NCI-H524 treated with DMSO at 0.1 percent for 48 hours (cell line): ENCODE measurements around the gene HMSD.

Experiments used
- DNase-seq: peaks from one replicate; lab custom pipeline; 2025; lab: John Stamatoyannopoulos, UW

Gene HMSD

DNA sequence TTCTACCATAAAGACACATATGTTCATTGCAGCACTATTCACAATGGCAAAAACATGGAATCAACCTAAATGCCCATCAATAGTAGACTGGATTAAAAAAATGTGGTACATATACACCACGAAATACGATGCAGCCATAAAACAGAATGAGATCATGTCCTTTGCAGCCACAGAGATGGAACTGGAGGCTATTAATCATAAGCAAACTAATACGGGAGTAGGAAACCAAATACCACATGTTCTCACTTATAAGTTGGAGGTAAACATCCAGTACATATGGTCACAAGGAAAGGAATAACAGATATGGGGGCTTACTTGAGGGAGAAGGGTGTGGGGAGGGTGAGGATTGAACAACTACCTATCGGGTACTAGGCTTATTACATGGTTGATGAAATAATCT lies 7.7 kb downstream of the HMSD start:
- no peak for DNase-seq

DNA sequence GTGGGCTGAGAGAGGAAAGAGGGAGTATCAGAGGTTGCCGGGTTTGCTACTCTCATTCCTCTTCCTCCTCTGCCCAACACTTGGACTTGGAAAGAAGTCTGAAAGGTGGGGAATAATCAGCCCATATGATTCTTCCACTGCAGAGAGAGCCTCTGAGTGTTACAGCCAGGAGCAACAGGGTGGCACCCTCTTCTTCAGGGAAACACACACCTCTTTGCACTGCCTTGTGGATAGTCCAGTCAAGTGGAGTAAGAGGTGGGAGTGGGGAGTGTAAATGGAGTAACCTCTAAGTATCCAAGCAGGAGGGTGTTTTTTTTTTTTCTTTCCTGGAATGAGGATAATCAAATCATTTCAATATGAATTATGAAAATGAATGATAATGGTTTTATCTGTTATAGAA lies 11.8 kb downstream of the HMSD start:
- no peak for DNase-seq

DNA sequence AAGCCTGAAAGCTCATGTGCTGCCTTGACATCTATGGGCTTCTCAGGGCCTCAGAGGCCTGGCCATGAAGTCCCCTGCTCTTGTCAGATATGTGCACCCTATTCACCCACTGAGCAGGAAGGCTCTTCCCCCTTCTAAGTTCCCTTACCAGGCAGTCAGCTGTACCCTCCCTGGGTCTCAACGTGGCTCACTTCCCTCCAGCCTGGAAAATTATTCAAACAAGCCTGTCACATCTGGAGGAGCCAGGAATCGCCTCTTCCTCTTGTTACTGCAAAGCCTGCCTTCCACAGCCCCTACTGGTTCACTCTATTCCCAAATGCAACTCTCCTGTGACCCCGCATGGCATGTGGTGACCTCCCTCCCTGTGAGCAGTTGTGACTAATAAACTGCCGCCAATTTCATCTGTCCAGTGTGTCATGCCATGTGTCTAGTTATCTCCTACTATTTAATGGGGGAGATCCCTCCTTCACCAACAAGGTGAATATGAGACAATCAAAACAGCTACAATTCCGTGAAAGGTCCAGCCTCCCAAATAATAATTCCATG lies 12.4 kb downstream of the HMSD start:
- DNase-seq: no peak

DNA sequence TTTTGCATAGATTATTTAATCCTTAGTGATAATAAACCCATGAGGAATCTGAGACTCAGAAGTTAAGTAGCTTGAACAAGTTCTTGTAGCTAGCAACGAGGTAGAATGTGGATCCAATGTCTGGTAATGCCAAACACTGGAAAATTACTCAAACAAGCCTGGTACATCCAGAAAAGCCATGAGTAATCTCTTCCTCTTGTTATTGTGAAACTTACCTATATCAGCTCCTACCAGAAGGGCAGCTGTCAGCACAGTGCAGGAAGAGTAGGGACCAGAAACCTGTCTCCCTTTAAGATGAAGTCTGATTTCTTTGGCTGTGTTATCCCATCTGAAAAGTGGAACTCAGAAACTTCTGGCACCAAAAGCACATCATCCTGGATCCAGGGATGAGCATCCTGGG lies 13.0 kb downstream of the HMSD start:
- no peak for DNase-seq

DNA sequence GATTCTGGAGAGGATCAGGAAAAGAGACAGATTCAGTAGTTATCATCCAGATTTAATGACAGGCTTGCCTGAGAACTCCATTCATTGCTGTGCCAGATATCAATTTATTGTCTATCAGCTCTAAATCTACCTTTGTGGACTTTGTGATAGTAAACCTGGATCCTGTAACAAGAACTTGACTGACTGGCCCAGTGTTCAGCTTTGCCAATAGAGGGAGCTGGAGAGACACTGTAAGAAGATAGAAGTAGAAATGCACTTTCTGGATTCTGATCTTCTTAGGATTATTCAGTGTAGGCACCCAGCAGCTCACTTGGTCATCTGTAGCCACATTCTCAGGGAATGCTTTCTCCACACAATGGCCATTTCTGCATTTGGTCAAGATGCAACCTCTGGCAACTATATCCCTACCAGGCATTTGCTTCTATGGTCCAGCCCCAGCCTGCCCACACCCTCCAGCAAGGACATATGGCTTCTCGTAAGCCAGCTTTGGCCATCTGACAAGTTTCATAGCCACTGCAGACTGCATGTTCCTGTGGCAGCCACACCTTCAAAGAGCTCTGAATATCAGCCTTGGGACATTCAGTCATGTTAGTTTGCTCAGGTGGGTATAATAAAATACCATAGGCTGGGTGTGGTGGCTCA lies 14.6 kb downstream of the HMSD start:
- DNase-seq: no peak

DNA sequence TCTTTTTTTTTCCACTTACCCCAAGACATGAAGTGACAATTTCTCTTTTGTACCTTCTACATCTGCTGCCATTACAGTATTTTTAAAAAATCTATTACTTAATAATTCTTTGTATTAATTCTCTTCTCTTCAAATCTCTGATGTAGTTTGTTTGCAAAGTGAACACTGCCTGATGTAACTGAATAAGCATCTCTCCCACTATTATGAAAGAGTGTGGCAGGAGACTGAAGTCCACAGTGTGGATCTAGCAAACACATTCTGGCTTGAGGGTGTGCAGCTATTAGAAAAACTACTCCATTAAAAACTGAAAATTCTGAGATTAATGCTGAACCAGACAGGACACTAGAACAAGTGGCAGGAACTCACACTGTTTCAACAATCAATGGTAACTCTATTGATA lies 15.8 kb downstream of the HMSD start:
- DNase-seq: no peak

DNA sequence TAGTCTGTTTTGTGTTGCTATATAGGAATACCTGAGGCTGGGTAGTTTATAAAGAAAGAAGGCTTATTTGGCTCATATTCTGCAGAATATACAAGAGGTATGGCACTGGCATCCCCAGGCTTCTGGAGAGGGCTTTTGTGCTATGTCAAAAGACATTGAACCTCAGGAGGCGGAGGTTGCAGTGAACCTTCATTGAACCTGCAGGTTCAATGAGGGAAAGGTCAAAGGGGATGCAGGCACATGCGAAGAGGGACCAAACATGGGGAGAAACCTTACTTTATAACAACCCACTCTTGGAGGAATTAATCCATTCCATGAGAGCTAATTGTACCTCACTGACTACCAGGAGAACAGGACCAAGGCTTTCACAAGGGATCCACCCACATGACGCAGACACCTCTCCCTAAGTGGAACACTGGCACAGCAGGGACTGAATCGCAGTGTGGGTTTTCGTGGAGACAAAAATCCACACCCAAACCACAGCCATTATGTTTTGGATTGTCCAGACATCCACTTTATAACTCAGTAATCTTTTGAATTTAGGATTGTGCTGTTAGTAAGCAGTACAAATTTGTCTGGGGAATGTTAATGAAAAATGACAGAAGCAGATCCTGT lies 16.7 kb downstream of the HMSD start:
- DNase-seq: no peak

DNA sequence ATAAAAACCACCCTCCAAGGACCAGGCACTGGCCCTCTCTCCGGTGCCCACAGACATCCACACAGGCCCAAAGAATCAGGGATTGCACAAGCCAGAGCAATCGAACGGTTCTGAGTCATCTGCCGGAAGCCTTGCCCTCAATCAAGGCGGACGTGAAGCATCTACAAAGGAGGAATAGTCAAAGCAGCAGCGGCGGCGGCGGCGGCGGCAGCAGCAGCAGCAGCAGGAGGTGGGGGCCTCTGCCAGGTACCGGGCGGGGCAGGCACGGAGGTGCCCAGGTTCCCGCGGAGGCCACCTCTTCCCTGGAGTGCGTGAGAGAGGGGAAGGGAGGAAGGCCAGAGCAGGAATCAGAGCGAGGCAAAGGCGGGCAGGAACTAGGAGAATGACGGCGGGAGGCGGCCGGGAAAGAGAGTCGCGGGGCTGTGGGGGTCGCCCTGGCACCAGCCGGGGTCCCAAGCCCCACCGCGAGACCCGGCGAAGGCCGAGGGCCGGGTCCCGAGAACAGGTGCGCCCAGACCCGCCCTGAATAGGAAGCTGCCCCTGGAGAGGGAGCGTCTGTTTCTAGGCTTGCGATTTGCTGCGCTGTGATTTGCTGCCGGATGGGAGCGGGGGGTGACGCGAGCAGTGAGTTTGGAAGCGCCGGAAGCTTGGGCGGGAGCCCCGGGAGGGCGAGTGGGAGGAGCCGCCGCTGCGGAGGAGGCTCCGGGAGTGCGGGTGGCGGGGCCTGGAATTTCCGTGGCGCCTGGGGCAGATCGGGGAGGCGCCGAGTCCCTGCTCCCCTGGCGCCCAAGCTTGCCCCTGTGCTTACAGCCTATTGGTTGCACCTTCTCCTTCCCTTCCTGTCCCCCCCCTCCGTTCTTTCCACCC lies 21.1 kb downstream of the HMSD start, which contains the start of gene SERPINB8:
Gene SERPINB8 (plus strand): TSS at position 140 of the 867 bp plus-strand sequence. CDS start 8,228 bp downstream, outside the sequence.
- peak; percentile 74 for DNase-seq

DNA sequence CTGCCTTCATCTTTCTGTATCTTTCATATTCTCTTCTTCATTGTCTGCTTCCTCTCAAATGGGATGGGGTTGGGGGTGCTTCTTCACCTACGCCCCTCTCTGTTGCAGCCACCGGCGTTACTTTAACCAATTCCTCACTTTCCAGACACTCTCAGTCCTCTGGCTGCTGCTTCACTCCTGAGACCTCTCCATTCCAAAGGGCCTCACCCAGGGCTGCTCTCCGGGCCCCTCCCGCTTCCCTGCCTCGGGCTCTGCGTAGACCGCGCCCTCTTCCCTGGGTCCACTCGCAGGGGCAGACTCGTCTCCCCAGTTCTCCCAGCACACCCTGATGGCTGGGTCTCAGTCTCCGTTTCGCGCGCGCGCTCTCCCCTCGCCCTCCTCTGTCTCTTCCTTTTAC lies 21.7 kb downstream of the HMSD start:
- DNase-seq: no peak

DNA sequence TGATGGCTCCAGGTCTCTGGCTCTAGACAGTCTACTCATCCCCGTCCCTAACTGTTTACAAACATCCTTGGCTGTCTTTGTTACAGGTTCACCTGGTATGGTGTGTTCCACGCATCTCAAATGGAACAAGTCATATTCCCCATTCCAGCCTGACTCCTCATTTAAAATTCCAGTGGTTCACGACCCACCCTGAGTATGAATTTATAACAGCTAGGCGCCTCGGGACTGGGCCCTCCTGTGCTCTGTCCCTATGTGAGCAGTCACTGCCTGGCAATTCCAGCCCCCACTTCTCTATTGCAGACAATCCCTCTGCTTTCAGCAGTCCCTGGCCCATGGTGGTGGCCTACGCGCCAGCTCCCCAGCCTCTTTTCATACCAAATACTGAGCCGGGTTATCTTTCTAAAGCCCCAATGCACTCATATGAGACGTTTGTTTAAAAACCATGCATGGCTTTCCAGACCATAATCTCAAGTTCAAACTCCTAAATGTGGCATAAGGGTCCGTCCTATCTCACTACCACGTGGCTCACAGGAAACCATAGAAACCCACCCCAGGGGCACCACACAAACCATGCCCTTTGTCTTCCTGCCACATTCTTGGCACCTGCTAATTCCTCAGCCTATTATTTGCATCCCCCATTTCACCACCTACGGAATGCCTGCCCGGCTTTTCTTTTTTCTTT lies 22.4 kb downstream of the HMSD start:
- DNase-seq: no peak

DNA sequence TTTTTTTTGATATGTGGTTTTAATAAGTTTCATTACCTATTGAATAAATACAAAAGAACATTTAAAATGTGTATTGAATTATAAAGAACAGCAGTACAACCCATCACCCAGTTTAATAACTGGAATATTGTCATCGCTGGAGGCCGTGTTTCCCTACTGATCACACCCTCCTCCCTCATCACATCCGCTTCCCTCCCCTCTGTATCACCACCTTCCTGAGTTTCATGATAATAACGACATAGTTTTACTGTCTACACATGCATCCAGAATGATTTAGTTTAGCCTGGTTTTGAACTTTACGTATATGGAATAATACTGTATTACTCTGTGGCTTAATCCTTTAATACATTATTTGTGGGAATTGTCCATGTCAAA lies 22.9 kb downstream of the HMSD start:
- no peak for DNase-seq

DNA sequence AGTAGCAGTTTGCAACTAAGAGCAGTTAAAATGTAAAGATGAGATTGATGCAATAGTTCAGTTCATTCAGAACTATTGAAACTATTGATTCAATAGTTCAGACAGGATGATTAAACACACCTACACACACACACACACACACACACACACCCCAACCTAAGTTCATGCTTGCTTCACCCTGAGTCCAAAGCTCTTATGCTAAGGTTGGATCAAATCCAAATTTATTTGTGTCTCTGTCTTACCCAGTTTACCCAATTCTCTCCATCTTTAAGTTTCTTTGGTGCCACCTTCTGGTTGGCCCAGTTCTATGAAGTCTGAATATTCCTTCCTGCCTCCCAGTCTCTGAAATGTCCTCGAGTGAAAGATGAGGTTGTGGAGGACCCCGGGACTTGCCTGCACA lies 25.9 kb downstream of the HMSD start:
- DNase-seq: peak; percentile 8

DNA sequence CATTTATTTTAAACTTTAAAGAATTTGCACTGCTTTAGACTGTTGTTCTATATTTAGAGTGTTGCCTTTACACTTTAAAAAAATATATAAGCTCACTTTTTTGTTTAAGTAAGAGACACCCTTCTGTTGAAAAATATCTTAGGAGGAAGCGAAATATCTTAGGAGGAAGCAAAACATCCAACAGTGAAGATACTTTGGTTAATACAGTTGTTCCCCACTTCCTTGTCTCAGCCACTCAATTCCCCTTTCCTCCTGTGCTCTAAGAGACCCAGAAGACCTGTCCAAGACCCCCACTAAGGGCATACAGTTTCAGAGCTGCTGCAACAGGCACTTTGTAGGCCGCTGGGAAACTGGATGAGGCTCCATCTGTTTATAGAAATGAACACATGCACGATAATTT lies 26.5 kb downstream of the HMSD start:
- no peak for DNase-seq

DNA sequence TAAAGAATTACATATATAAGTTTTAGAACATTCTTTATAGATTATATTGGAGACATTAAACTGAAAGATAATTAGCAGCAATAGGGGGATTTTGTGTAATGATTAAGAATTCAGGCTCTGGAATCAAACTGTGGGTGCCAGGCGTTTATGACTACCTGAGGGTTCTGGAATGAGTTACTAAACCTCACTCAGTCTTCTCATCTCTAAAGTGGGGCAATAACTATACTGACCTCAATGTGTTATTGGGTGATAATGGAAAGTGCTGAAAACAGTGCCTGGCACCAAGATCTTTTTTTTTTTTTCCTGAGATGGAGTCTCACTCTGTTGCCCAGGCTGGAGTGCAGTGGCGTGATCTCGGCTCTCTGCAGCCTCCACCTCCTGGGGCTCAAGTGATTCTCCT lies 27.9 kb downstream of the HMSD start:
- no peak for DNase-seq

DNA sequence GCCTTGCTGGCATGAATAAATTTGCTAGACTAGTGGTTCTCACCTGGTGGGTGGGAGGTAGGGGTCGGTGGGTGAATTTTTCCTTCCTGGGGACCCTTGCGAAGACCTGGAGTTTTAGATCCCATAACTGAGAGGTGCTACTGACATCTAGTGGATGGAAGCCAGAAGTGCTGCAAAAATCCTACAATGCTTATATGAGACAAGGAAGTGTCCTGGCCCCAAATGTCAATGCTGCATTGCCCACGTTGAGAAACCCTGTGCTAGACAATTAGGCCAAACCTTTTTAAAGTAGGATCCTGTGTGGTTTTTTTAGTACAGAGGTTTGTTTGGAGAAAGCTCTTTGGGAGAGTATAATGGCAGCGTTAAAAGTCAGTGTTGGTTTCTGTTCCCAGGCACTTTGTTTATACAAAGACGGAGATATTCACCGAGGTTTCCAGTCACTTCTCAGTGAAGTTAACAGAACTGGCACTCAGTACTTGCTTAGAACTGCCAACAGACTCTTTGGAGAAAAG lies 30.4 kb downstream of the HMSD start:
- no peak for DNase-seq

DNA sequence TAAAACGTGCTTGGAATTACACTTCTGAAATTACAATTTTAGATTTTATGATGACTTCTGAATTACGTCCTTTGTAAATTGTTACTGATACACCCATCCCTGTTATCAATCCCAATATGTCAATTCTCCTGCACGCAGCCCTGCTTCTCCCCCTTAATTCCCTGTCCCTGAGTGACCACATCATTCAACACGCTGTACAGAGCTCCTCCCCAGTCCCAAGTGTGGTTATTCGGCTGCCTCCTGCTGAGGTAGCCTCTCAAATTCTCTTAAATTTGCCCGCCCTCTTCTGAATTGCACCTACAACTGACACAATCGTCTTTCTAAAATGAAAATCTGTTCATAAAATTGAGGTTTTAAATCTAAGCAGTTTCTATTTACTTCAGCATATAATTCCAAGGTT lies 30.9 kb downstream of the HMSD start:
- no peak for DNase-seq

DNA sequence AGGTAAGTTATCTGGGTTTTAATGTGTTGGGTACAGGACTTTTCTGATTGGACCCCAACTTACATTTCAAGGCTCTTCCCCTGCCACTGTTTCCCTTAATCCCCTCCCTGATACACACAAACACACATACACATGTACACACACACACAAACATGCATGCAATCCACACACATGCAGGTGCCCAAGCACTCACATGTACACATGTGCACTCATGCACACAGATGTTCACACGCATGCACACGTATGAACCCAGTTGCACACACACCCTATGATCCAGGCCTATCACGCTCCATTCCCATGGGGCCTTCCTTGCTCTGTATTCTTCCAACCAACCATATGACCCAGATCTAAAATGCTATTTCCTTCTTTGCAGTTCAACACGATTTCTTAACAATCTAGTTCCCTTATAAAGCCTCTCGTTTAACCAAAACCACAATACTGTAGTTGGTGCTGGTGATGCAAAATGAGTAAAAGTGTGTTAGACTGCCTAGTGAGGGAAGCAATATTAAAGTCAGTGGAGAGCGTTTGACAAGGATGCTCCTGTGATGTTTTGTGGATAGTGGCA lies 31.9 kb downstream of the HMSD start:
- no peak for DNase-seq

DNA sequence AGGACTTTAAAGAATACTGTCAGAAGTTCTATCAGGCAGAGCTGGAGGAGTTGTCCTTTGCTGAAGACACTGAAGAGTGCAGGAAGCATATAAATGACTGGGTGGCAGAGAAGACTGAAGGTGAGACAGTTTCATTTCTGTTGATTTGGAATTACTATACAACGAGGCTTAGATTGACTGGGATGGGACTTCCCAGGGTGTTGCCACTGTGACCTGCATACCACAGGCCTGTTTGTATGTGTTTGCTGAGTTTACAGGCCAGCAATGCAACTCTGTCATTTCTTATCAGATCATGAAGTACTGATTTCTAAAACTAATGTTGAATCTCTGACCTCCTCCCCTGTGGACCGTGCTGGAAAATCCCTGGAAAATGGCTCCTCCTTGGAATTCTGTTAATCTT lies 32.6 kb downstream of the HMSD start:
- no peak for DNase-seq

DNA sequence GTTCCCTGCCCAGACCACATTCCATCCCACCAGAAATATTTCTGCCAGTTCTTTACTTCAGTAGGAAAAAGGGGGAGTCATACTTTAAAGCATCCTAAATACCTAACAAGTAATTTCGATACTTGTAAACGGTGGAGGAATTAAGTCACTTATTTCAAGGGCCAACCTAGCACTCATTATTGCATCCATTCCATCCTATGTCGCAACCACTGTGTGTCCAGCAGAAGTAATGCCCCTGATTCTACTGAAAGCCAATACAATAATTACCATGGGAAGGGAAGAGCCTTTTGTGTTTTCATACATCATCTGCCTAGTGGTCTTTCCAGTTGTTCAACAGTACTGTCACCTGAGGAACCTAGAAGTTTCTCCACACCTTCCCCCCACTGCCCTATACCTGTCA lies 33.3 kb downstream of the HMSD start:
- DNase-seq: no peak

DNA sequence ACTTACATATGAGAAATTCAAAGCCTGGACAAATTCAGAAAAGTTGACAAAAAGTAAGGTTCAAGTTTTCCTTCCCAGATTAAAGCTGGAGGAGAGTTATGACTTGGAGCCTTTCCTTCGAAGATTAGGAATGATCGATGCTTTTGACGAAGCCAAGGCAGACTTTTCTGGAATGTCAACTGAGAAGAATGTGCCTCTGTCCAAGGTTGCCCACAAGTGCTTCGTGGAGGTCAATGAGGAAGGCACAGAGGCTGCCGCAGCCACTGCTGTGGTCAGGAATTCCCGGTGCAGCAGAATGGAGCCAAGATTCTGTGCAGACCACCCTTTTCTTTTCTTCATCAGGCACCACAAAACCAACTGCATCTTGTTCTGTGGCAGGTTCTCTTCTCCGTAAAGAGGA lies 37.8 kb downstream of the HMSD start:
- no peak for DNase-seq

DNA sequence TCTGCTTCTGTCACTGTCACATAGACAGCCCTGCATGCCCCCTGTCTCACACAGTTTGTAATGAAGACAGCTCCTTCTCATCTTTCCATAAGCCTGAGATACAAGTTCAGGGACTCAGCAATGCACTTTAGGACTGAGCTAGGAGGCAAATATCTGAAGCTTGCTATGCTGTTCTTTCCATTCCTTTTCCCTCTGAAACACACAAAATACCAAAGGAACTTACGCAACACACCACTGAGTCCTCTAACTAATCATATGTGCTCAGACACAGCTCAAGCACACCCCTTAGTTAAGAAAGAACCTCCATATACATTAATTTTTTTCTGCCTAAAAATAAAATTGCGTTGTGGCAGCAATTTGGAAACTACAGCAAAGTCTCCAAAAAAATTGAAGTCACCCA lies 38.6 kb downstream of the HMSD start:
- no peak for DNase-seq

DNA sequence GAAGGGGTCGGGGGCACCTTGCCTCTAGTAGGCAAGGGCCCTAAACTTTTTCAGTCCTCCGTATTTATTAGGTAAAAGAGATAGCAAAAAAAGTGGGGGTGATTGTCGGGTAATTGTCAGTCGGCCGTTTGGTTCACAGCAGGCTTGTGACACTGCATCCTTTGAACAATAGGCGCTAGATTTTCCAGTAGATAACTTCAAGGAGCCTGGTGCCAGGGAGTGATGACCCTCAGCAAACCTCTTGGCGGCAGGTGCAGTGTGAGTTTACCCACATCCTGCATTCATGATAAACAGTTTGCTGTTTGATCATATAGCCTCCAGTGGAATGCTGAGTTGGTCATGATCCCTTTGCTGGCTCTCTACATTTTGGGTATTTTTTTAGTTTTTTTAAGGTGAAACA lies 43.6 kb downstream of the HMSD start:
- DNase-seq: no peak
